ENCODE data around the gene LRRTM4. TPM values are rescaled to one million over a fixed set of nuclear protein-coding genes. Genes with fewer than 3 reads are reported as not detected.

LRRTM4 gene
- total RNA-seq, 1 experiment from 2014 or later = 12.0 TPM

- no peak overlapping the region for H3K4me2 ChIP-seq (ENCODE audit: insufficient read depth, insufficient read length, low read length)
- H2BK15ac ChIP-seq (ENCODE audit: low read depth, low read length) = no peak overlapping the region
- H3K27me3 ChIP-seq (ENCODE audit: insufficient read depth, low read length) = no peaks in the 10 kb centered on the region
- H3K18ac ChIP-seq (ENCODE audit: insufficient read length, low read depth, low read length) = no peak overlapping the region
- H2AFZ ChIP-seq (ENCODE audit: low read length) = no peak overlapping the region
- no peaks in the 10 kb centered on the region for H4K20me1 ChIP-seq (ENCODE audit: control insufficient read depth, insufficient read depth, insufficient read length)
- H2BK20ac ChIP-seq (ENCODE audit: low read depth, low read length, poor library complexity, severe bottlenecking) = no peak overlapping the region
- H3K27me3 Mint-ChIP-seq (ENCODE audit: low read depth) = no peaks in the 10 kb centered on the region
- no peak overlapping the region for H3K27ac ChIP-seq (ENCODE audit: insufficient read length, low read depth, low read length)
- no peak overlapping the region for H4K91ac ChIP-seq (ENCODE audit: insufficient read length, low read depth, low read length)
- no peak overlapping the region for H2BK5ac ChIP-seq (ENCODE audit: insufficient read length, low read length)
- no peak overlapping the region for H4K8ac ChIP-seq (replicated peaks; ENCODE audit: insufficient read length, low read depth, low read length)
- TF ChIP-seq CTCF (conservative IDR thresholded peaks at IDR 0.05) = no peak
- no peak overlapping the region for H3T11ph ChIP-seq (ENCODE audit: low read length)
- H3K9me3 Mint-ChIP-seq = no peaks in the 10 kb centered on the region
- H2BK120ac ChIP-seq (ENCODE audit: low read depth, low read length, poor library complexity, severe bottlenecking) = no peak overlapping the region
- H3K4me1 ChIP-seq (ENCODE audit: insufficient read depth, low read length) = peaks cover 3% of the 10 kb centered on the region; the same call in 1 of the 2 replicates
- H3K14ac ChIP-seq (ENCODE audit: insufficient read depth, low read length) = no peak overlapping the region
- no peaks in the 10 kb centered on the region for H3K23me2 ChIP-seq (ENCODE audit: insufficient read length, low read depth, low read length, poor library complexity, severe bottlenecking)
- no peak overlapping the region for H3K4ac ChIP-seq (ENCODE audit: low read depth, low read length)
- H3K79me2 ChIP-seq (ENCODE audit: insufficient read depth, low read length) = no peaks in the 10 kb centered on the region
- no peaks in the 10 kb centered on the region for H3K79me1 ChIP-seq (ENCODE audit: insufficient read depth, low read depth, low read length, poor library complexity, severe bottlenecking)
- no peak overlapping the region for H2BK12ac ChIP-seq (ENCODE audit: insufficient read length, low read depth, low read length)
- no peak overlapping the region for H4K5ac ChIP-seq (ENCODE audit: insufficient read length, low read depth, low read length)
- no peak overlapping the region for H2AK5ac ChIP-seq (ENCODE audit: insufficient read length, low read length)
- WGBS (ENCODE audit: extremely low coverage, insufficient read length, low lambda C conversion rate) = no CpG with 5 or more reads among the region's 11 CpGs
- H3K4me3 Mint-ChIP-seq = peak overlapping the region in 1 of 2 experiments; percentile 11; a peak in 1 of 5 replicates
- H3K9ac ChIP-seq (ENCODE audit: extremely low read depth, insufficient read length, low read length) = no peak overlapping the region
- peaks cover 23 to 26% of the 10 kb centered on the region in 2 experiments for H3K4me1 Mint-ChIP-seq
- no peak overlapping the region for H3K56ac ChIP-seq (ENCODE audit: insufficient read length, low read depth, low read length)
- peak overlapping the region in 1 of 3 experiments; percentile 50; a peak in 3 of 7 replicates for H3K27ac Mint-ChIP-seq
- H3K36me3 Mint-ChIP-seq (ENCODE audit: insufficient read depth in 1 of 3, low read depth in 3 of 3) = no peaks in the 10 kb centered on the region
- no peak overlapping the region for H3K23ac ChIP-seq (ENCODE audit: insufficient read length, low read depth, low read length)
- DNase-seq = no peak
- no peaks in the 10 kb centered on the region for H3K9me3 ChIP-seq (ENCODE audit: control insufficient read depth, low read depth, low read length)
Observed at GRCh38 chr2:76985387-76986136, 536.6 kb downstream of the LRRTM4 start.
